ENCODE measurements around the gene TOR1AIP2.

The TOR1AIP2 gene

GRCh38 chr1:179828554-179829110 is 49.0 kb downstream of the TOR1AIP2 start:
- TF ChIP-seq CTCF (IDR thresholded peaks at IDR 0.05; ENCODE audit: borderline replicate concordance, control extremely low read depth, extremely low read depth, insufficient read depth, missing control alignments), result no peak
- in situ Hi-C loops (cut with MboI; ENCODE audit: low sequenced_read_pairs, unreplicated experiment), result no loop called here
- DNase-seq (ENCODE audit: low spot score), result no peak

GRCh38 chr1:179826626-179827280 is 50.9 kb downstream of the TOR1AIP2 start:
- no peak for DNase-seq (ENCODE audit: low spot score)
- in situ Hi-C loops (cut with MboI; ENCODE audit: low sequenced_read_pairs, unreplicated experiment), result no loop called here
- no peak for TF ChIP-seq CTCF (IDR thresholded peaks at IDR 0.05; ENCODE audit: borderline replicate concordance, control extremely low read depth, extremely low read depth, insufficient read depth, missing control alignments)

GRCh38 chr1:179825798-179826460 is 51.7 kb downstream of the TOR1AIP2 start:
- no peak for DNase-seq (ENCODE audit: low spot score)
- in situ Hi-C loops (cut with MboI; ENCODE audit: low sequenced_read_pairs, unreplicated experiment), result no loop called here
- TF ChIP-seq CTCF (IDR thresholded peaks at IDR 0.05; ENCODE audit: borderline replicate concordance, control extremely low read depth, extremely low read depth, insufficient read depth, missing control alignments), result no peak

- DNase-seq (ENCODE audit: low spot score), result no peak
- no peak for TF ChIP-seq CTCF (IDR thresholded peaks at IDR 0.05; ENCODE audit: borderline replicate concordance, control extremely low read depth, extremely low read depth, insufficient read depth, missing control alignments)
- in situ Hi-C loops (cut with MboI; ENCODE audit: low sequenced_read_pairs, unreplicated experiment), result no loop called here
Observed at GRCh38 chr1:179825206-179825605, 52.4 kb downstream of the TOR1AIP2 start.

GRCh38 chr1:179824265-179824664 is 53.3 kb downstream of the TOR1AIP2 start:
- in situ Hi-C loops (cut with MboI; ENCODE audit: low sequenced_read_pairs, unreplicated experiment), result loop anchor here (25.0 kb wide), 1 partner anchor 737 kb away; the partner anchor contains the start of gene TOR3A
- DNase-seq (ENCODE audit: low spot score), result no peak
- no peak for TF ChIP-seq CTCF (IDR thresholded peaks at IDR 0.05; ENCODE audit: borderline replicate concordance, control extremely low read depth, extremely low read depth, insufficient read depth, missing control alignments)

- no peak for DNase-seq (ENCODE audit: low spot score)
- no peak for TF ChIP-seq CTCF (IDR thresholded peaks at IDR 0.05; ENCODE audit: borderline replicate concordance, control extremely low read depth, extremely low read depth, insufficient read depth, missing control alignments)
- in situ Hi-C loops (cut with MboI; ENCODE audit: low sequenced_read_pairs, unreplicated experiment), result loop anchor here (25.0 kb wide), 1 partner anchor 736 kb away; the partner anchor contains the start of gene TOR3A
Observed at GRCh38 chr1:179823693-179824092, 53.9 kb downstream of the TOR1AIP2 start.
